ENCODE data around the gene OTOA. TPM values are rescaled to one million over a fixed set of nuclear protein-coding genes. Genes with fewer than 3 reads are reported as not detected.

OTOA gene
- total and polyA plus RNA-seq, 2 donors from 2014 or later = 0.13 to 0.39 TPM

- no peaks in the 10 kb centered on the region for H3K9me3 ChIP-seq (ENCODE audit: control insufficient read depth in 2 of 3, insufficient read depth in 1 of 3, low read length in 3 of 3)
- no peak overlapping the region for H3K4me3 ChIP-seq (ENCODE audit: low read length in 3 of 3)
- H3K36me3 ChIP-seq (ENCODE audit: control insufficient read depth in 2 of 3, insufficient read depth in 3 of 3, low read length in 3 of 3) = peaks cover 0 to 9% (median 0%) of the 10 kb centered on the region in 3 donors
- FAIRE-seq (no peak), DNase-seq (no peak)
- no peak overlapping the region for H3K9ac ChIP-seq (ENCODE audit: low read length in 3 of 3)
- intact Hi-C loops (cut with DNase I) = no loop called here
- no peak overlapping the region for H3K27ac ChIP-seq (ENCODE audit: low read depth in 2 of 2, low read length in 2 of 2)
- peaks cover 0 to 3% (median 0%) of the 10 kb centered on the region in 3 donors for H3K4me1 ChIP-seq (ENCODE audit: control insufficient read depth in 2 of 3, insufficient read depth in 2 of 3, low read depth in 1 of 3, low read length in 3 of 3)
- TF ChIP-seq CTCF (IDR thresholded peaks at IDR 0.05; ENCODE audit: borderline replicate concordance, extremely low read depth, insufficient read depth) = no peak
- H3K27me3 ChIP-seq (ENCODE audit: control insufficient read depth, insufficient read depth, low read length) = no peaks in the 10 kb centered on the region
Measured at GRCh38 chr16:21654881-21655280, 8.9 kb upstream of the OTOA start.

GRCh38 chr16:21656795-21657768, 6.7 kb upstream of the OTOA start:
- intact Hi-C loops (cut with DNase I) = no loop called here
- TF ChIP-seq CTCF (IDR thresholded peaks at IDR 0.05; ENCODE audit: borderline replicate concordance, extremely low read depth, insufficient read depth) = peak; percentile 71
- DNase-seq (peak in 2 of 5 donors; percentile 63 to 74), FAIRE-seq (peak; percentile 23)
- no peak overlapping the region for H3K27ac ChIP-seq (ENCODE audit: low read depth in 2 of 2, low read length in 2 of 2)
- peaks cover 0 to 9% (median 0%) of the 10 kb centered on the region in 3 donors for H3K36me3 ChIP-seq (ENCODE audit: control insufficient read depth in 2 of 3, insufficient read depth in 3 of 3, low read length in 3 of 3)
- no peaks in the 10 kb centered on the region for H3K27me3 ChIP-seq (ENCODE audit: control insufficient read depth, insufficient read depth, low read length)
- no peak overlapping the region for H3K9ac ChIP-seq (ENCODE audit: low read length in 3 of 3)
- H3K4me1 ChIP-seq (ENCODE audit: control insufficient read depth in 2 of 3, insufficient read depth in 2 of 3, low read depth in 1 of 3, low read length in 3 of 3) = peaks cover 0 to 3% (median 0%) of the 10 kb centered on the region in 3 donors
- no peaks in the 10 kb centered on the region for H3K9me3 ChIP-seq (ENCODE audit: control insufficient read depth in 2 of 3, insufficient read depth in 1 of 3, low read length in 3 of 3)
- no peak overlapping the region for H3K4me3 ChIP-seq (ENCODE audit: low read length in 3 of 3)

GRCh38 chr16:21659124-21659523, 4.6 kb upstream of the OTOA start:
- no peak for DNase-seq
- TF ChIP-seq CTCF (IDR thresholded peaks at IDR 0.05; ENCODE audit: borderline replicate concordance, extremely low read depth, insufficient read depth) = no peak
- Histone ChIP-seq H3K9me3 (ENCODE audit: control insufficient read depth in 2 of 3, insufficient read depth in 1 of 3, low read length in 3 of 3) (no peaks in the 10 kb centered on the region), H3K4me1 (ENCODE audit: control insufficient read depth in 2 of 3, insufficient read depth in 2 of 3, low read depth in 1 of 3, low read length in 3 of 3) (no peaks in the 10 kb centered on the region), H3K36me3 (ENCODE audit: control insufficient read depth in 2 of 3, insufficient read depth in 3 of 3, low read length in 3 of 3) (peaks cover 0 to 9% (median 0%) of the 10 kb centered on the region in 3 donors), H3K27me3 (ENCODE audit: control insufficient read depth, insufficient read depth, low read length) (no peaks in the 10 kb centered on the region), H3K9ac (ENCODE audit: low read length in 3 of 3) (no peak overlapping the region), H3K27ac (ENCODE audit: low read depth in 2 of 2, low read length in 2 of 2) (no peak overlapping the region), H3K4me3 (ENCODE audit: low read length in 3 of 3) (no peak overlapping the region)
- FAIRE-seq = no peak
- intact Hi-C loops (cut with DNase I) = no loop called here

Measured in kidney (tissue), 14 donors.